Smooth muscle cell (in vitro differentiated cells): Measurements from ENCODE around the gene ST6GALNAC2. TPM values are rescaled to one million over a fixed set of nuclear protein-coding genes. Genes with fewer than 3 reads are reported as not detected.
A peak's percentile ranks its signal among the peaks of the same experiment; 100 is the strongest.
"Not testable (repeated sequence)": the region's sequence is repeated elsewhere in the genome, so short reads cannot be mapped to it uniquely, and the experiment has no call there.

Experiments used
- DNase-seq: peaks from one replicate; lab custom pipeline; 2025; ENCODE audit not compliant: unreplicated experiment; lab: John Stamatoyannopoulos, UW
- H2AFZ ChIP-seq: fragments of 200-600 bp; sonication (generic); 2 replicates; pipeline ENCODE4 v1.6.0; 2016; ENCODE audit warnings: antibody characterized with exemption, low read depth, mild to moderate bottlenecking
- H3F3A ChIP-seq: fragments of 200-600 bp; sonication (generic); 2 replicates; pipeline ENCODE4 v1.6.0; 2017; ENCODE audit warnings: antibody characterized with exemption, low read depth
- H3K27ac ChIP-seq: fragments of 200-600 bp; sonication (generic); 2 replicates; pipeline ENCODE4 v1.5.1; 2016; ENCODE audit warnings: low read depth, mild to moderate bottlenecking
- H3K27me3 ChIP-seq: fragments of 200-600 bp; sonication (generic); 2 replicates; pipeline ENCODE4 v1.6.1; 2016; ENCODE audit warnings: low read depth, mild to moderate bottlenecking
- H3K36me3 ChIP-seq: fragments of 200-600 bp; sonication (generic); 2 replicates; pipeline ENCODE4 v1.5.1; 2016; ENCODE audit warnings: low read depth
- H3K4me1 ChIP-seq: fragments of 200-600 bp; sonication (generic); 2 replicates; pipeline ENCODE4 v1.5.1; 2016; ENCODE audit warnings: low read depth
- H3K4me2 ChIP-seq: fragments of 200-600 bp; sonication (generic); 2 replicates; pipeline ENCODE4 v1.6.0; 2016; ENCODE audit warnings: mild to moderate bottlenecking
- H3K4me3 ChIP-seq: fragments of 200-600 bp; sonication (generic); 2 replicates; pipeline ENCODE4 v1.5.1; 2016; ENCODE audit warnings: mild to moderate bottlenecking
- H3K79me2 ChIP-seq: fragments of 200-600 bp; sonication (generic); 2 replicates; pipeline ENCODE4 v1.6.0; 2016; ENCODE audit warnings: low read depth, mild to moderate bottlenecking
- H3K9ac ChIP-seq: fragments of 200-600 bp; sonication (generic); 2 replicates; pipeline ENCODE4 v1.6.0; 2016; ENCODE audit warnings: low read depth
- H3K9me3 ChIP-seq: fragments of 200-600 bp; sonication (generic); replicated peaks from 2 replicates; pipeline ENCODE4 v1.5.1; 2016; ENCODE audit warnings: low read depth
- H4K20me1 ChIP-seq: fragments of 200-600 bp; sonication (generic); 2 replicates; pipeline ENCODE4 v1.6.0; 2016; ENCODE audit warnings: low read depth
- CTCF ChIP-seq: fragments of 200-600 bp; sonication (generic); IDR thresholded peaks from 2 replicates; pipeline ENCODE4 v1.5.1; 2017; ENCODE audit warnings: borderline replicate concordance, mild to moderate bottlenecking, antibody characterized with exemption; ENCODE audit not compliant: insufficient read depth, poor library complexity, severe bottlenecking
- WGBS: methylation state at CpG from one replicate; pipeline ENCODE4 v1.1.7; 2016; ENCODE audit warnings: low lambda C conversion rate; 5-methylcytosine and 5-hydroxymethylcytosine counted together
- polyA plus RNA-seq: library from polyadenylated mRNA; unstranded; fragments of >200 nt; fragmentation: Nextera tagmentation; extraction: Ambion mirVana; gene quantifications from 2 replicates; pipeline ENCODE4 v1.2.1, GENCODE V29; 2016
- total RNA-seq: library from RNA; depleted of rRNA; stranded (reverse); fragments of >200 nt; gene quantifications from 2 replicates; pipeline ENCODE4 v1.2.3, GENCODE V29; 2014

ST6GALNAC2 gene
- total and polyA plus RNA-seq, 2 experiments from 2014 or later = 1.2 to 6.9 TPM

- peaks cover 21% of the 10 kb centered on the region for H3K4me1 ChIP-seq
- no peak overlapping the region for H2AFZ ChIP-seq
- no peaks in the 10 kb centered on the region for H3K36me3 ChIP-seq
- no peak overlapping the region for H3K9ac ChIP-seq
- peak overlapping the region; percentile 95 for H3K4me2 ChIP-seq
- no peaks in the 10 kb centered on the region for H3F3A ChIP-seq
- H3K9me3 ChIP-seq = no peaks in the 10 kb centered on the region
- no peaks in the 10 kb centered on the region for H3K27me3 ChIP-seq
- no peaks in the 10 kb centered on the region for H3K79me2 ChIP-seq
- peak overlapping the region; percentile 51 for H3K4me3 ChIP-seq
- H4K20me1 ChIP-seq = no peaks in the 10 kb centered on the region
- no peak for TF ChIP-seq CTCF
- 62% methylated on average over 22 of the region's 25 CpGs for WGBS
- DNase-seq = no peak
- H3K27ac ChIP-seq = no peak overlapping the region
Measured at GRCh38 chr17:76536511-76537287, 49.0 kb downstream of the ST6GALNAC2 start.

DNA sequence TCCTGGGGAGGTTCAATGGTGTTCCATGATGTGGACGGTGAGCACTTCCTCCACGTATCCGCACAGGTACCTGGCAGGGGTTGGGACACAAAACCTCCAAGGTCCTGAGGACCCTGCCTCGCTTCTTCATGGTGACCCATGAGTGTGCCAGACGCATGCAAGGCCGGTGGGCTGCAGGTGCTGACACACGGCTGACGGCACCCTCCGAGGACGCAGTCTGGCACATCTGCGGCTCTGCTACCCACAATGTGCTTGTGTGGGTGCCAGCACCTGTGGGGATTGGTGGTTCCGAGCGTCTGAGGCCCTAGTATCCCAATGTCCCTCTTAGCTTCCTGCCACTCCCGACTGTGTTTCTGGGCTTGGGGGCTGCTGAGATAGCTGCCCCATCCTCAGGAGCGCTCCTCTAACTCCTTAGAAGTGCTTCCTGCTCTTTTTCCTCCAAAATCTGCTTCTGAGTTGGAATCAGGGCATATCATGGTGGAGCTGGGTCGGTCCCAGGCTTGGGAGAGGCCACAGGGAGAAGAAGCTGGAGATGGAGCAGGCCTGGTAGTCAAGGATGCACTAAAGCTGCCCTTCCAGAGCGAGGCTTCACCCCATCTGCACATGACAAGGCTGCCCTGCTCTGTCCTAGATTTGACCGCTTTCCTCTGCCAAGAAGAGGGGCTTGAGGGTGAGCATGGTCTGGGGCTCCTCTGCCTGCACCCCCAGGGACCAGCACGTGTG is 49.7 kb downstream of the ST6GALNAC2 start:
- no peak for TF ChIP-seq CTCF
- H3K9ac ChIP-seq = no peak overlapping the region

GRCh38 chr17:76534831-76535732 is 50.6 kb downstream of the ST6GALNAC2 start:
- H3K4me2 ChIP-seq = no peak overlapping the region

More for the DNA sequence above, 49.7 kb downstream of the ST6GALNAC2 start:
- H3K36me3 ChIP-seq = no peaks in the 10 kb centered on the region
- H3F3A ChIP-seq = peaks cover under 1% of the 10 kb centered on the region
- no peak overlapping the region for H3K4me3 ChIP-seq
- H2AFZ ChIP-seq = no peak overlapping the region
- H4K20me1 ChIP-seq = no peaks in the 10 kb centered on the region
- H3K27ac ChIP-seq = no peak overlapping the region
- H3K79me2 ChIP-seq = no peaks in the 10 kb centered on the region
- H3K27me3 ChIP-seq = no peaks in the 10 kb centered on the region
- WGBS = 87% methylated on average over 19 of the region's 19 CpGs
- no peak overlapping the region for H3K4me2 ChIP-seq
- no peak for DNase-seq
- no peaks in the 10 kb centered on the region for H3K9me3 ChIP-seq
- H3K4me1 ChIP-seq = peaks cover 17% of the 10 kb centered on the region

DNA sequence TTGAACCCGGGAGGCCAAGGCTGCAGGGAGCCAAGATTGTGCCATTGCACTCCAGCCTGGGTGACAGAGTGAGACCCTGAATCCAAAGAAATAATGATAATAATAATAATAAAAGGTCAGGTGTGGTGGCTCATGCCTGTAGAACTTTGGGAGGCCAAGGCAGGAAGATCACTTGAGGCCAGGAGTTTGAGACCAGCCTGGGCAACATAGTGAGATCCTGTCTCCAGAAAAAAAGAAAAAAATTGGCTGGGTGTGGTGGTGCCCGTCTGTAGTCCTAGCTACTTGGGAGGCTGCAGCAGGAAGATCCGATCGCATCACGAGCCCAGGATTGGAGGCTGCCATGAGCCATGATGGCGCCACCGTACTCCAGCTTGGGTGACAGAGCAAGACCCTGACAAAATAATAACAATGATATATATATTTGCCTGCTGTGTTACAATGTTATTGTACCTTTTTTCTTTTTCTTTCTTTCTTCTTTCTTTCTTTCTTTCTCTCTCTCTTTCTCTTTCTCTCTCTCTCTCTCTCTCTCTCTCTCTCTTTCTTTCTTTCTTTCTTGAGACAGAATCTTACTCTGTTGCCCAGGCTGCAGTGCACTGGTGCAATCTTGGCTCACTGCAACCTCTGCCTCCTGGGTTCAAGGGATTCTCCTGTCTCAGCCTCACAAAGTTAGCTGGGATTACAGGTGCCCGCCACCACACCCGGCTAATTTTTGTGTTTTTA is 51.9 kb downstream of the ST6GALNAC2 start:
- not testable (repeated sequence) for H3K79me2 ChIP-seq, H3K27ac ChIP-seq, H3K9ac ChIP-seq, H3K27me3 ChIP-seq, H2AFZ ChIP-seq, H3K4me3 ChIP-seq, DNase-seq, H4K20me1 ChIP-seq, H3F3A ChIP-seq, H3K4me2 ChIP-seq, H3K9me3 ChIP-seq, H3K36me3 ChIP-seq
- 94% methylated on average over 9 of the region's 9 CpGs for WGBS
- peaks cover 22% of the 10 kb centered on the region for H3K4me1 ChIP-seq

More at GRCh38 chr17:76534831-76535732, 50.6 kb downstream of the ST6GALNAC2 start:
- TF ChIP-seq CTCF = no peak
- Histone ChIP-seq H3K27ac (no peak overlapping the region), H3K4me3 (no peak overlapping the region), H2AFZ (no peak overlapping the region), H3K27me3 (no peaks in the 10 kb centered on the region), H4K20me1 (no peaks in the 10 kb centered on the region), H3K79me2 (no peaks in the 10 kb centered on the region), H3K36me3 (no peaks in the 10 kb centered on the region), H3K4me1 (peaks cover 17% of the 10 kb centered on the region), H3F3A (peaks cover 8% of the 10 kb centered on the region), H3K9me3 (no peaks in the 10 kb centered on the region), H3K9ac (no peak overlapping the region)
- 87% methylated on average over 7 of the region's 7 CpGs for WGBS
- no peak for DNase-seq
